ENCODE data around the gene KCNQ2.

DNA sequence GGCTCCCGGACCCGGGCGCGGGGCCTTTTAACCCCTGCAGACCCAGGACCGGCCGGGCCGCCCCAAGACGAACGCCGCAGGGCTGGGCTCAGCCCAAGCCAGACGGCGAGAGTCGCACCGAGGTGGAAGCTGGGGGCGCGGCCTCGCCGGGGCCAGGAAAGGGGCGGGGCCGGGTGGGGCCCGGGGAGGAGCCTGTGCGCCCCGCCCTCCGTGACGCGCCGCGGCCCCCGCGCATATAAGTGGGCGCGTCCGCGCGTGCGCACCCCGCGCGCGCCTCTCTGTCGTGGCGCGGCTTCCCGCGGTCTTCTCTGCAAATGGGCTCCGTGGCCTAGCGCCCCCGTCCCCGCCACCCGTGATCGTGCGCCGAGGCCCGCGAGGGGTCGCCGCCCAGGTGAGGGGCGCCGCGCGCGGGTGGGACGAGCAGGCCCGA lies 48.1 kb upstream of the KCNQ2 start, which contains the start of gene PPDPF:
- no peak for TF ChIP-seq EZH2 (IDR thresholded peaks at IDR 0.05)
- TF ChIP-seq CTCF (IDR thresholded peaks at IDR 0.05 in 2 of 3, conservative IDR thresholded peaks at IDR 0.05 in 1 of 3; ENCODE audit: borderline replicate concordance in 1 of 3, insufficient read depth in 1 of 3, low read depth in 2 of 3, low read length in 2 of 3) = no peak
- no peak for TF ChIP-seq ATF3 (IDR thresholded peaks at IDR 0.05)
- TF ChIP-seq SRF (IDR thresholded peaks at IDR 0.05; ENCODE audit: low read depth) = no peak
- no peak for TF ChIP-seq RAD21 (IDR thresholded peaks at IDR 0.05; ENCODE audit: low read depth)
- TF ChIP-seq ZNF274 (IDR thresholded peaks at IDR 0.05; ENCODE audit: low read depth, low read length) = no peak

All from HCT116 (cell line).